Stimulated activated CD4-positive, alpha-beta T cell treated with anti-CD3 and anti-CD28 coated beads, Interleukin-4, amount 100 ng/mL, for 48 hours (primary cell): ENCODE data around the gene CYTH4.
"Not testable (repeated sequence)": the region's sequence is repeated elsewhere in the genome, so short reads cannot be mapped to it uniquely, and the experiment has no call there.

Source experiments
- DNase-seq, 2 donors: peaks; one replicate each; pipeline ENCODE4 v3.0.0-alpha.2; 2020; ENCODE audit warnings: low read depth in 2 of 2

CYTH4 gene

GRCh38 chr22:37328538-37329237 is 46.4 kb downstream of the CYTH4 start:
- DNase-seq = not testable (repeated sequence)

- DNase-seq = no peak
Observed at GRCh38 chr22:37329238-37330140, 47.2 kb downstream of the CYTH4 start.

- DNase-seq = peak; percentile 43 to 52
Observed at GRCh38 chr22:37330200-37331033, 48.1 kb downstream of the CYTH4 start.

GRCh38 chr22:37331034-37331428 is 48.7 kb downstream of the CYTH4 start:
- no peak for DNase-seq

- DNase-seq = no peak
Observed at GRCh38 chr22:37331856-37332536, 49.7 kb downstream of the CYTH4 start.

GRCh38 chr22:37333724-37334460 is 51.6 kb downstream of the CYTH4 start:
- DNase-seq = no peak

- no peak for DNase-seq
Observed at GRCh38 chr22:37334461-37334858, 52.2 kb downstream of the CYTH4 start.

- no peak for DNase-seq
Observed at GRCh38 chr22:37334859-37335805, 52.8 kb downstream of the CYTH4 start.

GRCh38 chr22:37335806-37336199 is 53.5 kb downstream of the CYTH4 start:
- DNase-seq = no peak

- DNase-seq = no peak
Observed at GRCh38 chr22:37336579-37336978, 54.3 kb downstream of the CYTH4 start.

GRCh38 chr22:37337204-37337943 is 55.1 kb downstream of the CYTH4 start:
- DNase-seq = no peak

- no peak for DNase-seq
Observed at GRCh38 chr22:37338539-37339246, 56.4 kb downstream of the CYTH4 start.

GRCh38 chr22:37340331-37341262 is 58.3 kb downstream of the CYTH4 start:
- DNase-seq = no peak

GRCh38 chr22:37342065-37342464 is 59.8 kb downstream of the CYTH4 start:
- DNase-seq = no peak

- no peak for DNase-seq
Observed at GRCh38 chr22:37343348-37343747, 61.0 kb downstream of the CYTH4 start.

- no peak for DNase-seq
Observed at GRCh38 chr22:37343863-37344734, 61.8 kb downstream of the CYTH4 start.
